ENCODE measurements around the gene LDLRAD4. TPM values are rescaled to one million over a fixed set of nuclear protein-coding genes. Genes with fewer than 3 reads are reported as not detected.

The LDLRAD4 gene
- total and polyA plus RNA-seq, 9 of the 15 experiments (the other 6 are each of a cell fraction or from before 2014, with no cell fraction given) = 0.01 TPM; not detected in 8

DNA sequence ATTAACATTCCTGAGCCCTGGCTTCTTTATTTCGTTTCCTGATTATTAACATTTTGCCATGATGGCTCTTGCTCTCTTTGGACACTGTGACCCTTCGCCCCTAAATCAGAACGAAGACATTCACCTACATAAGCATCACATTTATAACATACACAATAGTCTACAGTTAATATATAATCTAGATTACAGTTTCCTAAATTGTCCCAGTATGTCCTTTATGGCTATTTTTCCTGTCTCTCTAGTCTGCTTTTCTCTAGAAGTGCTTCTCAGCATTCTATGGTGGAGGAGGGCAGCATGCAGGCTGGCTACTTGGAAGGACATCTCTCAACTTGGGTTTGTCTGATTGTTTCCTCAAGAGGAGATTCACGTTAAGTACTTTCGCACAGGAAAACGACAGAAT lies 457.9 kb downstream of the LDLRAD4 start:
- Histone ChIP-seq H3K9me3 (replicated peaks; ENCODE audit: control insufficient read depth, insufficient read depth, low read depth, low read length) (no peaks in the 10 kb centered on the region), H4K20me1 (replicated peaks; ENCODE audit: control insufficient read depth, insufficient read depth, low read length) (no peaks in the 10 kb centered on the region; the same call in 1 of the 2 replicates), H3K4me2 (ENCODE audit: insufficient read depth, low read length) (no peak overlapping the region), H2AFZ (ENCODE audit: low read depth, low read length) (no peak overlapping the region), H3K9ac (ENCODE audit: insufficient read depth in 1 of 2, low read depth in 2 of 2, low read length in 2 of 2) (no peak overlapping the region), H3K27me3 (ENCODE audit: control insufficient read depth in 2 of 2, insufficient read depth in 2 of 2, low read length in 2 of 2) (no peaks in the 10 kb centered on the region), H3K27ac (ENCODE audit: extremely low read depth, low read depth, low read length) (no peak overlapping the region), H3K9me1 (ENCODE audit: control insufficient read depth, insufficient read depth, low read length) (no peaks in the 10 kb centered on the region), H3K4me3 (no peak overlapping the region), H3K4me1 (replicated peaks in 1 of 2; ENCODE audit: control insufficient read depth in 2 of 2, insufficient read depth in 2 of 2, low read length in 2 of 2) (no peaks in the 10 kb centered on the region), H3K36me3 (ENCODE audit: control insufficient read depth, insufficient read depth, low read length) (peaks cover 12% of the 10 kb centered on the region; the same call in 2 of the 3 replicates), H3K79me2 (ENCODE audit: control insufficient read depth, insufficient read depth, low read length) (peaks cover 42% of the 10 kb centered on the region)
- BruUV-seq (replicated peaks) = no TSS peak
- FAIRE-seq = no peak
- POLR2A ChIA-PET = interaction anchor here (0.6 kb wide), 1 partner anchor 60 kb away, joined by 3 read pairs; no protein-coding TSS in a partner anchor
- no peak for ATAC-seq
- intact Hi-C loops (cut with micrococcal nuclease) (no loop called here), in situ Hi-C loops (cut with MboI) (no loop called here)
- WGBS (ENCODE audit: insufficient coverage, low coverage, missing lambda C conversion rate) = 81% methylated on average over 6 of the region's 6 CpGs
- CTCF ChIA-PET (ENCODE audit: low intra/inter-chr PET ratio) = no interaction called here
- DNase-seq (ENCODE audit: extremely low read depth in 1 of 4, low spot score in 3 of 4) = no peak
- TF ChIP-seq ILF3 (IDR thresholded peaks at IDR 0.05; ENCODE audit: borderline replicate concordance) = no peak
- TF ChIP-seq, protein P1, sequence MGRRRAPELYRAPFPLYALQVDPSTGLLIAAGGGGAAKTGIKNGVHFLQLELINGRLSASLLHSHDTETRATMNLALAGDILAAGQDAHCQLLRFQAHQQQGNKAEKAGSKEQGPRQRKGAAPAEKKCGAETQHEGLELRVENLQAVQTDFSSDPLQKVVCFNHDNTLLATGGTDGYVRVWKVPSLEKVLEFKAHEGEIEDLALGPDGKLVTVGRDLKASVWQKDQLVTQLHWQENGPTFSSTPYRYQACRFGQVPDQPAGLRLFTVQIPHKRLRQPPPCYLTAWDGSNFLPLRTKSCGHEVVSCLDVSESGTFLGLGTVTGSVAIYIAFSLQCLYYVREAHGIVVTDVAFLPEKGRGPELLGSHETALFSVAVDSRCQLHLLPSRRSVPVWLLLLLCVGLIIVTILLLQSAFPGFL (CRISPR knock-in tag; IDR thresholded peaks at IDR 0.05) = no peak
- TF ChIP-seq NFE2 (IDR thresholded peaks at IDR 0.05; ENCODE audit: low read depth) = no peak
- no peak for TF ChIP-seq CCAR2 (IDR thresholded peaks at IDR 0.05; ENCODE audit: low read depth, low read length)
- TF ChIP-seq CBX8 (IDR thresholded peaks at IDR 0.05; ENCODE audit: borderline replicate concordance, extremely low read depth, low read depth, low read length, poor library complexity, severe bottlenecking) = no peak
- TF ChIP-seq POLR2AphosphoS5 (IDR thresholded peaks at IDR 0.05; ENCODE audit: control insufficient read depth, insufficient read depth, low read depth, low read length) = no peak
- TF ChIP-seq CEBPB (tag; IDR thresholded peaks at IDR 0.05) = no peak
- TF ChIP-seq TSC22D4 (tag; IDR thresholded peaks at IDR 0.05) = no peak
- no peak for TF ChIP-seq MTF1 (CRISPR knock-in tag; IDR thresholded peaks at IDR 0.05; ENCODE audit: borderline replicate concordance)
- TF ChIP-seq, protein P2, sequence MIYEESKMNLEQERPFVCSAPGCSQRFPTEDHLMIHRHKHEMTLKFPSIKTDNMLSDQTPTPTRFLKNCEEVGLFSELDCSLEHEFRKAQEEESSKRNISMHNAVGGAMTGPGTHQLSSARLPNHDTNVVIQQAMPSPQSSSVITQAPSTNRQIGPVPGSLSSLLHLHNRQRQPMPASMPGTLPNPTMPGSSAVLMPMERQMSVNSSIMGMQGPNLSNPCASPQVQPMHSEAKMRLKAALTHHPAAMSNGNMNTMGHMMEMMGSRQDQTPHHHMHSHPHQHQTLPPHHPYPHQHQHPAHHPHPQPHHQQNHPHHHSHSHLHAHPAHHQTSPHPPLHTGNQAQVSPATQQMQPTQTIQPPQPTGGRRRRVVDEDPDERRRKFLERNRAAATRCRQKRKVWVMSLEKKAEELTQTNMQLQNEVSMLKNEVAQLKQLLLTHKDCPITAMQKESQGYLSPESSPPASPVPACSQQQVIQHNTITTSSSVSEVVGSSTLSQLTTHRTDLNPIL (CRISPR knock-in tag; IDR thresholded peaks at IDR 0.05) = no peak
- no peak for TF ChIP-seq MAFG (tag; conservative IDR thresholded peaks at IDR 0.05)
- no peak for TF ChIP-seq RNF2 (IDR thresholded peaks at IDR 0.05)
- TF ChIP-seq, protein P3, sequence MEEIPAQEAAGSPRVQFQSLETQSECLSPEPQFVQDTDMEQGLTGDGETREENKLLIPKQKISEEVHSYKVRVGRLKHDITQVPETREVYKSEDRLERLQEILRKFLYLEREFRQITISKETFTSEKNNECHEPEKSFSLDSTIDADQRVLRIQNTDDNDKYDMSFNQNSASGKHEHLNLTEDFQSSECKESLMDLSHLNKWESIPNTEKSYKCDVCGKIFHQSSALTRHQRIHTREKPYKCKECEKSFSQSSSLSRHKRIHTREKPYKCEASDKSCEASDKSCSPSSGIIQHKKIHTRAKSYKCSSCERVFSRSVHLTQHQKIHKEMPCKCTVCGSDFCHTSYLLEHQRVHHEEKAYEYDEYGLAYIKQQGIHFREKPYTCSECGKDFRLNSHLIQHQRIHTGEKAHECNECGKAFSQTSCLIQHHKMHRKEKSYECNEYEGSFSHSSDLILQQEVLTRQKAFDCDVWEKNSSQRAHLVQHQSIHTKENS (CRISPR knock-in tag; IDR thresholded peaks at IDR 0.05) = no peak
- no peak for TF ChIP-seq COPS2 (conservative IDR thresholded peaks at IDR 0.05)
- TF ChIP-seq CBX5 (IDR thresholded peaks at IDR 0.05; ENCODE audit: borderline replicate concordance, low read depth) = no peak
- no peak for TF ChIP-seq CC2D1A (IDR thresholded peaks at IDR 0.05)
- TF ChIP-seq HNRNPK (IDR thresholded peaks at IDR 0.05; ENCODE audit: low read depth, low read length, poor library complexity, severe bottlenecking) = no peak
- TF ChIP-seq ZNF707 (CRISPR knock-in tag; conservative IDR thresholded peaks at IDR 0.05) = no peak
- TF ChIP-seq, protein P4, sequence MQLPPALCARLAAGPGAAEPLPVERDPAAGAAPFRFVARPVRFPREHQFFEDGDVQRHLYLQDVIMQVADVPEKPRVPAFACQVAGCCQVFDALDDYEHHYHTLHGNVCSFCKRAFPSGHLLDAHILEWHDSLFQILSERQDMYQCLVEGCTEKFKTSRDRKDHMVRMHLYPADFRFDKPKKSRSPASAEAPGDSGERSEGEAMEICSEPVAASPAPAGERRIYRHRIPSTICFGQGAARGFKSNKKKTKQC (CRISPR knock-in tag; IDR thresholded peaks at IDR 0.05) = no peak
- no peak for TF ChIP-seq IRF2 (CRISPR knock-in tag; IDR thresholded peaks at IDR 0.05)

Data from K562 (cell line).